Measurements from ENCODE around the gene KIF22.

DNA sequence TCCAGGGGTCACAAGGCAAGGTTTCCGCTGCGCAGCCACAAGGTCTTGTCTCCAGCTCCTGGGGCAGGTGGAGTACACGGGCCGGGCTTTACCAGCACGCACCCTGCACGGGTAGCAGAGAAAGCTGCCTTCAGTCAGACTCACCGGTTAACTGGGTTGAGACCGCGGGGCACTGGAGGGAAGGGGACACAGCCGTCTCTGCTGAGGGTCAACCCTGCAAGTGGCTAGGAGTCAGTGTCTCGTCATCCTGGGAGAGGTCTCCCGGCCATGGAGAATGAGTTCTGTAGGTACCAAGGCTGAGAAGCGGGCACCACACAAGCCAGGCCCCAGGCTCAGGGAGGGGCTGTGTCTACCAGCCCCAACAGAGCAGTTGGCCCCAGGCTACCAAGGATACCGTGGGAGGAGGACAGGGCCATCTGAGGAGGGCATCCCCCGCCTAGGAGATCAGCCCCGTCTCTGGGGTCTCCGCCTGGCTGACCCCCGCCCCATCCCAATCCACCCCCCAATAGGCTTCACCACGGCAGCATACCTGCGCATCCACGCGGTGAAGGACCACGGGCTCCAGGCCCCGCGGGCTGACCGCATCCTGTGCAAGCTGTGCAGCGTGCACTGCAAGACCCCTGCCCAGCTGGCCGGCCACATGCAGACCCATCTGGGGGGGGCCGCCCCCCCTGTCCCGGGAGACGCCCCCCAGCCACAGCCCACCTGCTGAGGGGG, 18.6 kb downstream of the KIF22 start:
- no peak for TF ChIP-seq POLR2A (IDR thresholded peaks at IDR 0.05)
- TF ChIP-seq, protein P1, sequence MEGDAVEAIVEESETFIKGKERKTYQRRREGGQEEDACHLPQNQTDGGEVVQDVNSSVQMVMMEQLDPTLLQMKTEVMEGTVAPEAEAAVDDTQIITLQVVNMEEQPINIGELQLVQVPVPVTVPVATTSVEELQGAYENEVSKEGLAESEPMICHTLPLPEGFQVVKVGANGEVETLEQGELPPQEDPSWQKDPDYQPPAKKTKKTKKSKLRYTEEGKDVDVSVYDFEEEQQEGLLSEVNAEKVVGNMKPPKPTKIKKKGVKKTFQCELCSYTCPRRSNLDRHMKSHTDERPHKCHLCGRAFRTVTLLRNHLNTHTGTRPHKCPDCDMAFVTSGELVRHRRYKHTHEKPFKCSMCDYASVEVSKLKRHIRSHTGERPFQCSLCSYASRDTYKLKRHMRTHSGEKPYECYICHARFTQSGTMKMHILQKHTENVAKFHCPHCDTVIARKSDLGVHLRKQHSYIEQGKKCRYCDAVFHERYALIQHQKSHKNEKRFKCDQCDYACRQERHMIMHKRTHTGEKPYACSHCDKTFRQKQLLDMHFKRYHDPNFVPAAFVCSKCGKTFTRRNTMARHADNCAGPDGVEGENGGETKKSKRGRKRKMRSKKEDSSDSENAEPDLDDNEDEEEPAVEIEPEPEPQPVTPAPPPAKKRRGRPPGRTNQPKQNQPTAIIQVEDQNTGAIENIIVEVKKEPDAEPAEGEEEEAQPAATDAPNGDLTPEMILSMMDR (IDR thresholded peaks at IDR 0.05) = no peak
